Ishikawa (cell line): ENCODE data around the gene AOC3.

ENCODE experiments used
- CEBPB ChIP-seq: IDR thresholded peaks from 2 replicates; pipeline ENCODE4 v1.6.1; 2012
- CREB1 ChIP-seq: IDR thresholded peaks from 2 replicates; pipeline ENCODE4 v1.6.1; 2012; ENCODE audit warnings: low read depth
- EGR1 ChIP-seq: IDR thresholded peaks from 2 replicates; pipeline ENCODE4 v1.6.1; 2012
- EP300 ChIP-seq: IDR thresholded peaks from 2 replicates; pipeline ENCODE4 v1.6.1; 2012; ENCODE audit warnings: borderline replicate concordance
- FOXM1 ChIP-seq: IDR thresholded peaks from 2 replicates; pipeline ENCODE4 v1.6.1; 2012; ENCODE audit warnings: low read depth, borderline replicate concordance
- MAX ChIP-seq: IDR thresholded peaks from 2 replicates; pipeline ENCODE4 v1.6.1; 2012
- NFIC ChIP-seq: IDR thresholded peaks from 2 replicates; pipeline ENCODE4 v1.6.1; 2012
- RAD21 ChIP-seq: IDR thresholded peaks from 2 replicates; pipeline ENCODE4 v1.6.1; 2012; ENCODE audit warnings: low read depth
- REST ChIP-seq: IDR thresholded peaks from 2 replicates; pipeline ENCODE4 v1.6.1; 2012; ENCODE audit warnings: low read depth, mild to moderate bottlenecking
- TAF1 ChIP-seq: IDR thresholded peaks from 2 replicates; pipeline ENCODE4 v1.6.1; 2012; ENCODE audit warnings: low read depth, mild to moderate bottlenecking
- TCF12 ChIP-seq: IDR thresholded peaks from 2 replicates; pipeline ENCODE4 v1.6.1; 2012; ENCODE audit warnings: low read depth
- TEAD4 ChIP-seq: IDR thresholded peaks from 2 replicates; pipeline ENCODE4 v1.6.1; 2012
- YY1 ChIP-seq: IDR thresholded peaks from 2 replicates; pipeline ENCODE4 v1.6.1; 2012; ENCODE audit warnings: low read depth
- ZBTB7A ChIP-seq: IDR thresholded peaks from 2 replicates; pipeline ENCODE4 v1.6.1; 2012; ENCODE audit warnings: low read depth
- TF ChIP-seq, protein P1 (sequence below): IDR thresholded peaks from 2 replicates; pipeline ENCODE4 v1.6.1; 2012

Gene AOC3

DNA sequence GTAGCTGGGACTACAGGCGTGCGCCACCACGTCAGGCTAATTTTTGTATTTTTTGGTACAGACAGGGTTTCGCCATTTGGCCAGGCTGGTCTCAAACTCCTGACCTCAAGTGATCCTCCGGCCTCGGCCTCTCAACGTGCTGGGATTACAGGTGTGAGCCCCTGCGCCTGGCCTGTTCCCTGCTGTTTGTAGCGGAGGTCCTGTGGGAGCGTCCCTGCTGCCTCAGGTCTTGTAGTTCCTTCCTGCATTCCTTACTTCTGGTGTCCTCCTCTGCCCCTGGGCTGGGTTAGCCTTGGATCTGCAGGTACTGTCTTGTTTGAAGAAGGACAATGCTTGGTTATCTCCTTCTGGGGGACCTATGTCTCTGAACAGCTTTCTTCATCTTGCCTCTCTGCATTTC, 26.0 kb downstream of the AOC3 start:
- TF ChIP-seq CEBPB (no peak), YY1 (no peak), REST (no peak), NFIC (no peak), TEAD4 (no peak), CREB1 (no peak), TCF12 (no peak), TAF1 (no peak), FOXM1 (no peak), ZBTB7A (no peak)
- TF ChIP-seq, protein P1, sequence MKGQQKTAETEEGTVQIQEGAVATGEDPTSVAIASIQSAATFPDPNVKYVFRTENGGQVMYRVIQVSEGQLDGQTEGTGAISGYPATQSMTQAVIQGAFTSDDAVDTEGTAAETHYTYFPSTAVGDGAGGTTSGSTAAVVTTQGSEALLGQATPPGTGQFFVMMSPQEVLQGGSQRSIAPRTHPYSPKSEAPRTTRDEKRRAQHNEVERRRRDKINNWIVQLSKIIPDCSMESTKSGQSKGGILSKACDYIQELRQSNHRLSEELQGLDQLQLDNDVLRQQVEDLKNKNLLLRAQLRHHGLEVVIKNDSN, result no peak

DNA sequence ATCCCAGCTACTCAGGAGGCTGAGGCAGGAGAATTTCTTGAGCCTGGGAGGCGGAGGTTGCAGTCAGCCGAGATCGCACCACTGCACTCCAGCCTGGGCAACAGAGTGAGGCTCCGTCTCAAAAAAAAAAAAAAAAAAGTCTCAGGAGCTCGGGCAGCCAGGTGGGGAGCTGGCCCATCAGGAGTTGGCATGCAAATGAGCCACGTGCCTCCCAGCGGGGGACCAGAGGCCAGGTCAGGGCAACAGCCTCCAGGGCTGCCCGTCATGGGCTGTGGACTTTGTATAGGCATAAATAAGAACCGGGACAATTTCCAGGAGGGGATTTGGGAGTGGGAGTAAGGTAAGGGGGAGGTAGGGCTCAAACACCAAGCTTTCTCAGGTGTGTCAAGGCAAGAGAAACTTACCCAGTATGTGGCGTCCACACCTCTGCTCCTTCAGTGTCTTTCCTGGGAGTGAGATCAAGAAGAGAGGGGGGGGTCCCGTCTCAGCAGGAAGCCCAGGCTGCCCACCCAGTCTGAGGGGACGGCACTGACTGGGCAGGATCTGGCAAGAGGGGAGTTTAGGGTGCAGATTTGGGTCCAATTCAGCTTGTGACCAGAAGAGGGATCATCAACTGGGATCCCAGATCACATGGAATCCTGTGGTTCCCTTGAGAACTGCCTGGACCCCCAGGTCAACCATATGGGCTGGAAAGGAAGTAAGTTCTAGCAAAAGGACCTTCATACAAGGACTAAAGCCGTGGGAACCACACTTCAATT, 27.3 kb downstream of the AOC3 start:
- TF ChIP-seq TCF12, result peak; percentile 71
- peak; percentile 53; the same call in 1 of the 2 replicates for TF ChIP-seq TEAD4
- no peak for TF ChIP-seq REST
- TF ChIP-seq NFIC, result peak; percentile 68
- TF ChIP-seq, protein P1, result peak; percentile 89
- peak; percentile 72 for TF ChIP-seq MAX

DNA sequence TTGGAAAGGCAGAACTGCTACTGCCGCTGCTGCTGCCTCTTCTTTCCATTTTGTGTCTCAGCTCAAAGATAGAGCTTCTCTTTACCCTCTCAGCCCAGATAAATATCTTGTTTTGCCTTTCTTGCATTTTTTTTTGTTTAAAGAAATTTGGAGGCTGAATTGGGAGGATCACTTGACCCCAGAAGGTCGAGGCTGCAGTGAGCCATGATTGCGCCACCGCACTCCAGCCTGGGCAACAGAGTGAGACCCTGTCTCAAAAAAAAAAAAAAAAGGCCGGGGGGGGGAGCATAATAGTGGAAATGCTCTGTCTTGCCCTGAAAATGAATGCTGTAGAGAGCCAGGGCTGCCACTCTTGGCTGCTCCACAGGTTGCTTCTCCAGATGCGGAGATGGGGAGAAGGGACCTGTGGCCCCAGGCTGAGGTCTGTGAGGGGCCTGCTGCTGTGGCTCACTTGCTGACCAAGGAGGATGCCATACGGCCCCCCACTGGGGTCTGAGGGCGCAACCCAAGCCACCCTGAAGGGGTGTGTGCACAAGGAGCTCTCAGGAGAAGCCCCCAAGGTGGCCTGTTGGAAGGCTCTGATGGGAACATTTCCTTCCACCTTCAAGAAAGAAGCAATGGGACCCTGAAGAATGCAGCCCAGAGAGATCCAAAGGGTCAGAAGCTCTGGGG, 28.1 kb downstream of the AOC3 start:
- no peak for TF ChIP-seq NFIC
- no peak for TF ChIP-seq YY1
- TF ChIP-seq TAF1, result no peak
- no peak for TF ChIP-seq TEAD4
- TF ChIP-seq EP300, result no peak
- no peak for TF ChIP-seq MAX
- TF ChIP-seq ZBTB7A, result no peak
- TF ChIP-seq CREB1, result no peak
- TF ChIP-seq, protein P1, result no peak
- TF ChIP-seq RAD21, result no peak
- no peak for TF ChIP-seq REST
- TF ChIP-seq CEBPB, result no peak
- no peak for TF ChIP-seq FOXM1
- no peak for TF ChIP-seq EGR1
- no peak for TF ChIP-seq TCF12

DNA sequence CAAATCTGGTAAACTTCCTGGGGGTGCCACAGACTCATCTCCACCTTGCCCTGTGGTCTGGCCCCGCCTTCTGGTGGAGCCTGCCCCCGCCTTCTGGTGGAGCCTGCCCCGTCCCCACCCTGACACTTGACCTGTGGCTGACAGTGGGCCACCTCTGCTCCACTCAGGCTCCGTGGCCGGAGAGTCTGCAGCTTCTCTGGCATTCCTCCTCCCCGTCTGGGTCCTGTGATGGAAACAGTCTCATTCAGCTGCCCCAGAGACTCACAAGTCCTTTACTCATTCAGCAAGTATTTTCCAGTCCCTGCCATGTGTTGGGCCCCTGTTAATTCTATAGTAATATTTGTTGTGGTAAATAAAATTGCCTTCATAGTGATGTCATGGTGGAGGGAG, 28.6 kb downstream of the AOC3 start:
- TF ChIP-seq MAX (no peak), TCF12 (no peak), EP300 (no peak), CREB1 (no peak), RAD21 (no peak)
- TF ChIP-seq, protein P1, result no peak
